Psoas muscle (tissue), 8 donors: Measurements from ENCODE around the gene CSDE1. TPM values are rescaled to one million over a fixed set of nuclear protein-coding genes. Genes with fewer than 3 reads are reported as not detected.

Experiments used
- ATAC-seq, 4 donors: fragments of 200-7000 bp; cut with Tn5 transposase; one replicate each; pipeline ENCODE4 v1.9.1; 2020; ENCODE audit warnings: moderate library complexity in 3 of 4, mild to moderate bottlenecking in 2 of 4
- DNase-seq, 2 donors: peaks; one replicate each; pipeline ENCODE4 v3.0.0-alpha.2; 2020
- H3K27ac ChIP-seq: fragments of 200-600 bp; one replicate; pipeline ENCODE4 v1.8.0; 2022
- H3K27me3 ChIP-seq, 3 donors: fragments of 200-600 bp in 1 of 3; one replicate each; pipeline versions ENCODE4 v1.6.1 to v1.8.0; 2013 to 2022; ENCODE audit warnings: low read length in 2 of 3, mild to moderate bottlenecking in 2 of 3, moderate library complexity in 1 of 3; ENCODE audit not compliant: insufficient read depth in 3 of 3
- H3K36me3 ChIP-seq, 2 donors: fragments of 200-600 bp in 1 of 2; one replicate each; pipeline versions ENCODE4 v1.6.1 to v1.8.0; 2013 to 2022; ENCODE audit warnings: low read depth in 1 of 2, mild to moderate bottlenecking in 1 of 2, moderate library complexity in 1 of 2; ENCODE audit not compliant: insufficient read depth in 1 of 2
- H3K4me1 ChIP-seq: fragments of 200-600 bp; one replicate; pipeline ENCODE4 v1.8.0; 2022
- H3K4me3 ChIP-seq: fragments of 200-600 bp; one replicate; pipeline ENCODE4 v1.8.0; 2022; ENCODE audit warnings: mild to moderate bottlenecking
- H3K9me3 ChIP-seq: fragments of 200-600 bp; one replicate; pipeline ENCODE4 v1.8.0; 2022
- WGBS, 3 donors: extraction: QIAGEN DNeasy Blood & Tissue Kit; methylation state at CpG; one replicate each; pipeline versions ENCODE4 v1.1.6 to v1.1.7; 2013; 5-methylcytosine and 5-hydroxymethylcytosine counted together
- intact Hi-C, 2 donors: fragments of 100-400 bp; cut with DNase I; formaldehyde crosslinking; loops; one replicate each; pipeline versions ENCODE4 v1.11.0 to v1.14.2; 2022
- polyA plus RNA-seq, 3 donors: library from polyadenylated mRNA; stranded (reverse); fragments of 200-250 nt; gene quantifications; one replicate each; pipeline ENCODE4 v1.2.3, GENCODE V29; 2013
- total RNA-seq, 4 donors: library from RNA; stranded (reverse); fragmentation: NEBNext Ultra II Directional in 2 of 4; extraction: Animal tissue kit (Norgen Biotek cat#: 25700) in 2 of 4; gene quantifications; one replicate each; pipeline versions ENCODE4 v1.2.1 to v1.2.4, GENCODE V29; 2021 to 2023
- TF ChIP-seq, protein P1 (sequence below): fragments of 200-600 bp; IDR thresholded peaks from one replicate; pipeline ENCODE4 v1.8.0; 2022; ENCODE audit warnings: antibody characterized with exemption
- donor health status: healthy with polysubstance abuse.
- donor health status: DM: no; HTN: no; CAD: no; lungs with moderate emphysema.
- donor health status: Bipolar disorder and iron deficiency.
- donor health status: healthy.
- donor health status: DM: yes; HTN: yes; CAD: no.
- donor health status: DM: no; HTN: no; CAD: no.
- donor health status: DM: no; HTN: no; CAD: no.
- donor health status: DM: yes; HTN: yes; CAD: no.

CSDE1 gene
- total and polyA plus RNA-seq, 7 donors: 305 to 1,888 (median 1,387) TPM

DNA sequence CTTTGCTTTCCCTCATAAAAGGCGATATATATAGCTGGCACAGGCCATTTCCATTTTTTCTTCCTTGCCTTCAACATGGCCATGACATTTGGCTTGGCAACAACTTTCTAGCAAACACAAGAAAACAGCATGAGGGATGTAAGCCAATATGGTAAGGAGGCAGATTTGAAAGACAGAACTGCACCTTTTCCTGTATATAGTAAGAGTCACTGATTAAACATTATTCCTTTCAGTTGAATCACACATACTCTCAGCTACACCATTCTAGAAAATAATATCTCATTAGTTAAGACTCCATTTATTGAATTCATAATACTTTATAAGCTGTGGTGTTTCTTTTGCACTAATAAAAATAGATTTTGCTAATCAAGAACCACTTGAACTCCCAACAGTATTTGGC is 13.2 kb upstream of the CSDE1 start:
- 93 to 96% (median 96%) methylated on average over 1 of the region's 1 CpG for WGBS, 3 donors
- Histone ChIP-seq H3K4me1 (no peaks in the 10 kb centered on the region), H3K27ac (no peak overlapping the region), H3K27me3 (no peaks in the 10 kb centered on the region), H3K36me3 (peaks cover 9 to 81% of the 10 kb centered on the region in 2 donors), H3K9me3 (no peaks in the 10 kb centered on the region), H3K4me3 (no peak overlapping the region)
- intact Hi-C loops: loop anchor here in 1 of 2 donors (10.0 kb wide), 3 partner anchors 146 to 356 kb away; partner anchors contain the start of gene BCAS2
- TF ChIP-seq, protein P1, sequence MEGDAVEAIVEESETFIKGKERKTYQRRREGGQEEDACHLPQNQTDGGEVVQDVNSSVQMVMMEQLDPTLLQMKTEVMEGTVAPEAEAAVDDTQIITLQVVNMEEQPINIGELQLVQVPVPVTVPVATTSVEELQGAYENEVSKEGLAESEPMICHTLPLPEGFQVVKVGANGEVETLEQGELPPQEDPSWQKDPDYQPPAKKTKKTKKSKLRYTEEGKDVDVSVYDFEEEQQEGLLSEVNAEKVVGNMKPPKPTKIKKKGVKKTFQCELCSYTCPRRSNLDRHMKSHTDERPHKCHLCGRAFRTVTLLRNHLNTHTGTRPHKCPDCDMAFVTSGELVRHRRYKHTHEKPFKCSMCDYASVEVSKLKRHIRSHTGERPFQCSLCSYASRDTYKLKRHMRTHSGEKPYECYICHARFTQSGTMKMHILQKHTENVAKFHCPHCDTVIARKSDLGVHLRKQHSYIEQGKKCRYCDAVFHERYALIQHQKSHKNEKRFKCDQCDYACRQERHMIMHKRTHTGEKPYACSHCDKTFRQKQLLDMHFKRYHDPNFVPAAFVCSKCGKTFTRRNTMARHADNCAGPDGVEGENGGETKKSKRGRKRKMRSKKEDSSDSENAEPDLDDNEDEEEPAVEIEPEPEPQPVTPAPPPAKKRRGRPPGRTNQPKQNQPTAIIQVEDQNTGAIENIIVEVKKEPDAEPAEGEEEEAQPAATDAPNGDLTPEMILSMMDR: no peak
- DNase-seq (no peak), ATAC-seq (no peak)

DNA sequence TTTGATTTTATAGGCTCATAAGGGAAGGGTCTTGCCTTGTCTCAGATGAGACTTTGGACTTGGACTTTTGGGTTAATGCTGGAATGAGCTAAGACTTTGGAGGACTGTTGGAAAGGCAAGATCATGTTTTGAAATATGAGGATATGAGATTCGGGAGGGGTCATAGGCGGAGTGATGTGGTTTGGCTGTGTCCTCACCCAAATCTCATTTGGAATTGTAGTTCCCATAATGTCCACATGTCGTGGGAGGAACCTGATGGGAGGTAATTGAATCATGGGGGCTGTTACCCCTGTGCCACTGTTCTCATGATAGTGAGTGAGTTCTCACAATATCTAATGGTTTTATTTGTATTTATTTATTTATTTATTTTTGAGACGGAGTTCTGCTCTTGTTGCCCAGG is 6.9 kb upstream of the CSDE1 start:
- H3K9me3 ChIP-seq: no peaks in the 10 kb centered on the region
- H3K27ac ChIP-seq: no peak overlapping the region
- ATAC-seq (no peak), DNase-seq (no peak)
- 75 to 83% (median 82%) methylated on average over 4 of the region's 4 CpGs for WGBS, 3 donors
- no peaks in the 10 kb centered on the region for H3K4me1 ChIP-seq
- intact Hi-C loops: no loop called here
- peaks cover 0 to 18% of the 10 kb centered on the region in 2 donors for H3K36me3 ChIP-seq
- no peaks in the 10 kb centered on the region for H3K27me3 ChIP-seq
- TF ChIP-seq, protein P1: no peak
- no peak overlapping the region for H3K4me3 ChIP-seq

DNA sequence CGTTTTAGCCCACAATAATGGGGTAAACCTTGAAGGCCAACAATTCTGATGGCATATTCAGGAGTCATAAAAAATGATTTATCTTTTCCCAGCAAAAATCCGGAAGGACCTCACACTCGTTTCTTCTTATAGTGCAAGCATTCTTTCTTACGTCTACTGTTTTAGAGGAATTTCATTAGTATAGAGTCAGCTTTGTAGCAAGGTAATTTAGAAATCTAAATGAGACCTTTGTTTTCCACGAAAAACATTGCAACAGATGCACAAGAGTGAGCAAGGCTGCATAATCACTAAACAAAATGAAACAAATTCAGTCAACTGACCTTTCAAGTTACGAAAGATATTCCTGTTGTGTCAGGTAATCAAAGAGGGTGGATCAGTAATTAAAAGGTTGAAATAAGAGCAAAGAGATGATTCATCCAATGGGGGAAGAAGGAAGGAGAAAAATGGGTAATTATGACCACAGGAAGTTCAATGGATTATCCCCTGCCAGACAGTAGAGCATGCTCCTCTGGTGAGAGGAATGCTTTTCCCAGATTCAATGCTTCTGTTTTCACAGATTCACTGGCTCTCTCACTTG is 560 bp upstream of the CSDE1 start:
- 28 to 30% (median 28%) methylated on average over 6 of the region's 6 CpGs for WGBS, 3 donors

DNA sequence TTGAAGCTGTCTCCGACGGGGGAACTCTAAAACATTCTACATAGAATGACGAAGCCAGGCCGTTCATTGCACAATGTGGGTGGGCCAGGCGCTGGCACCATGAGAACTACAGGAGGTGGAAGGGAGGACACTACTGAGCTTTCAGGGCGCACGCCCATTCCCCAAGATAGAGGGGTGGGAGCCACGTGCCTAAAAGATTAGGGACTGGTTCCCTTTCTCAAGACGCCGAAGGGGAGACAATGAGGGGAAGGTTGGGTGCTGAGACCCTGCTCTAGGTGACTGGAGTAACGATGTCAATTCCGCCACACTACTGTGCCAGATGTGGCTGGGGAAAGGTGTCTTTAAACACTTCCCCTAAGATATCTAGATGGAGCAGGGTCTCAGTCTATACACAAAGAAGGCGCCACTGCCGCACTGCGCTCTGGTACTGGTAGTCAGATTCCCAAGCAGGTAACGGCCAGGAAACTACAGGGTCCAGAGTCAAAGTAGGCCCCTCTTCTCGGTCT is 782 bp downstream of the CSDE1 start:
- H3K4me1 ChIP-seq: peaks cover 31% of the 10 kb centered on the region
- ATAC-seq: peak; percentile 17 to 45 (median 38)
- H3K36me3 ChIP-seq: no peaks in the 10 kb centered on the region
- no peaks in the 10 kb centered on the region for H3K9me3 ChIP-seq
- intact Hi-C loops: loop anchor here (2.0 to 10.0 kb wide), 4 partner anchors 62 to 245 kb away; partner anchors contain the start of genes AMPD1 (in 1 of the 2), BCAS2 (in 1 of the 2), DENND2C (in 1 of the 2) and TRIM33 (in 1 of the 2)
- WGBS, 3 donors: 1% methylated on average over 17 of the region's 17 CpGs
- TF ChIP-seq, protein P1: no peak
- H3K27me3 ChIP-seq: no peaks in the 10 kb centered on the region
- peak; percentile 58 to 77 for DNase-seq
- peak overlapping the region; percentile 100 for H3K27ac ChIP-seq
- H3K4me3 ChIP-seq: peak overlapping the region; percentile 84

More for the DNA sequence above, 560 bp upstream of the CSDE1 start:
- no peak for ATAC-seq
- Histone ChIP-seq H3K4me3 (peak overlapping the region; percentile 84), H3K9me3 (no peaks in the 10 kb centered on the region), H3K36me3 (no peaks in the 10 kb centered on the region), H3K4me1 (peaks cover 18% of the 10 kb centered on the region), H3K27me3 (no peaks in the 10 kb centered on the region), H3K27ac (peak overlapping the region; percentile 100)
- TF ChIP-seq, protein P1: no peak
- intact Hi-C loops: loop anchor here in 1 of 2 donors (5.0 to 10.0 kb wide), 3 partner anchors 86 to 246 kb away; partner anchors contain the start of genes BCAS2, DENND2C and TRIM33
- DNase-seq: no peak
